ENCODE measurements around the gene MELTF.

The MELTF gene

GRCh38 chr3:197017003-197017402 is 12.6 kb downstream of the MELTF start:
- no peaks in the 10 kb centered on the region for H3K36me3 ChIP-seq (ENCODE audit: insufficient read depth, low read length)
- H3K9ac ChIP-seq (ENCODE audit: low read depth, low read length, poor library complexity, severe bottlenecking) = no peak overlapping the region
- no peak overlapping the region for H3K4me2 ChIP-seq (ENCODE audit: low read depth, low read length, poor library complexity, severe bottlenecking)
- no peaks in the 10 kb centered on the region for H4K20me1 ChIP-seq (ENCODE audit: insufficient read depth, low read length, poor library complexity, severe bottlenecking)
- no peak overlapping the region for H3K4me3 ChIP-seq (ENCODE audit: low read length, poor library complexity, severe bottlenecking)
- H3K9me3 ChIP-seq (ENCODE audit: insufficient read depth, low read depth, low read length) = no peaks in the 10 kb centered on the region
- no peaks in the 10 kb centered on the region for H3F3A ChIP-seq (ENCODE audit: low read depth)
- no peak for TF ChIP-seq EZH2phosphoT487 (IDR thresholded peaks at IDR 0.05; ENCODE audit: borderline replicate concordance)
- TF ChIP-seq, protein P1, sequence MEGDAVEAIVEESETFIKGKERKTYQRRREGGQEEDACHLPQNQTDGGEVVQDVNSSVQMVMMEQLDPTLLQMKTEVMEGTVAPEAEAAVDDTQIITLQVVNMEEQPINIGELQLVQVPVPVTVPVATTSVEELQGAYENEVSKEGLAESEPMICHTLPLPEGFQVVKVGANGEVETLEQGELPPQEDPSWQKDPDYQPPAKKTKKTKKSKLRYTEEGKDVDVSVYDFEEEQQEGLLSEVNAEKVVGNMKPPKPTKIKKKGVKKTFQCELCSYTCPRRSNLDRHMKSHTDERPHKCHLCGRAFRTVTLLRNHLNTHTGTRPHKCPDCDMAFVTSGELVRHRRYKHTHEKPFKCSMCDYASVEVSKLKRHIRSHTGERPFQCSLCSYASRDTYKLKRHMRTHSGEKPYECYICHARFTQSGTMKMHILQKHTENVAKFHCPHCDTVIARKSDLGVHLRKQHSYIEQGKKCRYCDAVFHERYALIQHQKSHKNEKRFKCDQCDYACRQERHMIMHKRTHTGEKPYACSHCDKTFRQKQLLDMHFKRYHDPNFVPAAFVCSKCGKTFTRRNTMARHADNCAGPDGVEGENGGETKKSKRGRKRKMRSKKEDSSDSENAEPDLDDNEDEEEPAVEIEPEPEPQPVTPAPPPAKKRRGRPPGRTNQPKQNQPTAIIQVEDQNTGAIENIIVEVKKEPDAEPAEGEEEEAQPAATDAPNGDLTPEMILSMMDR (conservative IDR thresholded peaks at IDR 0.05; ENCODE audit: low read length) = no peak
- no peaks in the 10 kb centered on the region for H3K79me2 ChIP-seq (ENCODE audit: insufficient read depth, low read length)
- H3K4me1 ChIP-seq (ENCODE audit: insufficient read depth, low read length, poor library complexity, severe bottlenecking) = no peaks in the 10 kb centered on the region
- no peaks in the 10 kb centered on the region for H3K9me2 ChIP-seq (replicated peaks; ENCODE audit: low read depth, low read length)
- H3K27me3 ChIP-seq (ENCODE audit: insufficient read depth, low read length, poor library complexity, severe bottlenecking) = no peaks in the 10 kb centered on the region
- no peak overlapping the region for H2AFZ ChIP-seq (ENCODE audit: low read length)

DNA sequence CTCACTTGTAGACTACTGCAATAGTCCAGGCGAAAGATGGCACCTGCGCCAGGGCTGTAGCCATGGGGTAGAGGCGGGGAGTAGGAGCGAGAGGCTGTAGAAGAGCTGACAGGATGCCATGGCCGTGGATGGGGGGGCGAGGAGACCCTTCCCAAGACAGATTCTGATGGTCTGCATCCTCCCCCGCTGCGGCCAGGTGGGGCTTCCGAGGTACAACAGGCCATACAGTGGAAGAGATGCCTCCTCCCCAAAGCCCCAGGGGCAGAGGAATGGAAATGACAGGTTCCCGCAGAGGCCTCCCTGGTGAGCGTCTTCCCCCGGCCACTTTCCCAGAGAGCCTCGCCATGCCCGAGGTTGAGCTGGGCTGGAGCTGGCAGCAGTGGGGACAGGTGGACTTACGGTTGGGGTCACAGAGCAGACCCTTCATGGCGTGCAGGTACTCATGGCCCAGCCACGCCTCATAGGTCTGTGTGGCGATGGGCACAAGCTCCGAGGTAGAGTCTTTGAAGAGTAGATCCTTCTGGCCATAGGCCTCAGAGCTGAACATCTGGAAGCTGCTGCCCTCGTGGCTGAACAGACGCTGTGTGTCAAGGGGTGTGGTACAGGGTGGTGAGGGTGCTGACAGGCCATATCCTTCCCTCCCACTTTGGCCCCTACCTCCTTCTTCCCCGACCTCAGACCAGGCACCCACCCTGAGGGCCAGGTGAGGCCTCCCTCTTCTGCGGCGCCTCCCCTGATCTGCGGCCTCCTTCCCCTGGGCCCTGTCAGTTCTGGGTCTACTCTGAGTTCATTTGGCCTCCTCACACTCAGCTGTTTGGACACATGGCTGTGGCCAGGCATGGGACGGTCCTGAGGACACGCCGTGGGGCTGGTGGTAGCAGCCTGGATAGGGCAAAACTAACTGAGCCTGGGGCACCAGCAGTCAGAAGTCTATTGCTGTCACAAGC is 13.6 kb downstream of the MELTF start:
- Histone ChIP-seq H3F3A (ENCODE audit: low read depth) (no peaks in the 10 kb centered on the region), H3K27me3 (ENCODE audit: insufficient read depth, low read length, poor library complexity, severe bottlenecking) (no peaks in the 10 kb centered on the region), H3K4me3 (ENCODE audit: low read length, poor library complexity, severe bottlenecking) (no peak overlapping the region), H3K9me2 (replicated peaks; ENCODE audit: low read depth, low read length) (no peaks in the 10 kb centered on the region), H3K4me2 (ENCODE audit: low read depth, low read length, poor library complexity, severe bottlenecking) (no peak overlapping the region), H3K9me3 (ENCODE audit: insufficient read depth, low read depth, low read length) (no peaks in the 10 kb centered on the region), H3K79me2 (ENCODE audit: insufficient read depth, low read length) (no peaks in the 10 kb centered on the region), H3K36me3 (ENCODE audit: insufficient read depth, low read length) (no peaks in the 10 kb centered on the region), H2AFZ (ENCODE audit: low read length) (no peak overlapping the region), H3K4me1 (ENCODE audit: insufficient read depth, low read length, poor library complexity, severe bottlenecking) (no peaks in the 10 kb centered on the region), H3K9ac (ENCODE audit: low read depth, low read length, poor library complexity, severe bottlenecking) (no peak overlapping the region), H4K20me1 (ENCODE audit: insufficient read depth, low read length, poor library complexity, severe bottlenecking) (no peaks in the 10 kb centered on the region)
- TF ChIP-seq, protein P1 (conservative IDR thresholded peaks at IDR 0.05; ENCODE audit: low read length) = no peak
- no peak for TF ChIP-seq EZH2phosphoT487 (IDR thresholded peaks at IDR 0.05; ENCODE audit: borderline replicate concordance)

- Histone ChIP-seq H3K79me2 (ENCODE audit: insufficient read depth, low read length) (no peaks in the 10 kb centered on the region), H3K4me1 (ENCODE audit: insufficient read depth, low read length, poor library complexity, severe bottlenecking) (no peaks in the 10 kb centered on the region), H3K27me3 (ENCODE audit: insufficient read depth, low read length, poor library complexity, severe bottlenecking) (no peaks in the 10 kb centered on the region), H3K36me3 (ENCODE audit: insufficient read depth, low read length) (no peaks in the 10 kb centered on the region), H3K9me3 (ENCODE audit: insufficient read depth, low read depth, low read length) (no peaks in the 10 kb centered on the region), H3F3A (ENCODE audit: low read depth) (no peaks in the 10 kb centered on the region), H3K4me2 (ENCODE audit: low read depth, low read length, poor library complexity, severe bottlenecking) (no peak overlapping the region), H3K9me2 (replicated peaks; ENCODE audit: low read depth, low read length) (no peaks in the 10 kb centered on the region), H4K20me1 (ENCODE audit: insufficient read depth, low read length, poor library complexity, severe bottlenecking) (no peaks in the 10 kb centered on the region), H3K4me3 (ENCODE audit: low read length, poor library complexity, severe bottlenecking) (no peak overlapping the region), H2AFZ (ENCODE audit: low read length) (no peak overlapping the region), H3K9ac (ENCODE audit: low read depth, low read length, poor library complexity, severe bottlenecking) (no peak overlapping the region)
- TF ChIP-seq, protein P1 (conservative IDR thresholded peaks at IDR 0.05; ENCODE audit: low read length) = no peak
- no peak for TF ChIP-seq EZH2phosphoT487 (IDR thresholded peaks at IDR 0.05; ENCODE audit: borderline replicate concordance)
Measured at GRCh38 chr3:197014942-197015575, 14.6 kb downstream of the MELTF start.
